ENCODE measurements around the gene RECQL5.

Gene RECQL5

GRCh38 chr17:75619506-75620431 is 47.2 kb downstream of the RECQL5 start:
- no peak for DNase-seq (ENCODE audit: low read depth in 4 of 4, low spot score in 1 of 4)

- no peak for DNase-seq (ENCODE audit: low read depth in 4 of 4, low spot score in 1 of 4)
These were observed 49.3 kb downstream of the RECQL5 start for GRCh38 chr17:75617675-75618074.

- no peak for DNase-seq (ENCODE audit: low read depth in 4 of 4, low spot score in 1 of 4)
These were observed 49.7 kb downstream of the RECQL5 start for GRCh38 chr17:75617218-75617617.

GRCh38 chr17:75616521-75617122 is 50.3 kb downstream of the RECQL5 start:
- no peak for DNase-seq (ENCODE audit: low read depth in 4 of 4, low spot score in 1 of 4)

GRCh38 chr17:75615301-75615700 is 51.7 kb downstream of the RECQL5 start:
- DNase-seq (ENCODE audit: low read depth in 4 of 4, low spot score in 1 of 4) = no peak

- DNase-seq (ENCODE audit: low read depth in 4 of 4, low spot score in 1 of 4) = no peak
These were observed 52.2 kb downstream of the RECQL5 start for GRCh38 chr17:75614556-75615270.

GRCh38 chr17:75614006-75614405 is 52.9 kb downstream of the RECQL5 start:
- DNase-seq (ENCODE audit: low read depth in 4 of 4, low spot score in 1 of 4) = no peak

GRCh38 chr17:75612906-75613626 is 53.9 kb downstream of the RECQL5 start:
- no peak for DNase-seq (ENCODE audit: low read depth in 4 of 4, low spot score in 1 of 4)

GRCh38 chr17:75611851-75612429 is 55.0 kb downstream of the RECQL5 start:
- no peak for DNase-seq (ENCODE audit: low read depth in 4 of 4, low spot score in 1 of 4)

GRCh38 chr17:75610103-75610984 is 56.6 kb downstream of the RECQL5 start:
- DNase-seq (ENCODE audit: low read depth in 4 of 4, low spot score in 1 of 4) = no peak

GRCh38 chr17:75607086-75607485 is 59.9 kb downstream of the RECQL5 start:
- no peak for DNase-seq (ENCODE audit: low read depth in 4 of 4, low spot score in 1 of 4)

- no peak for DNase-seq (ENCODE audit: low read depth in 4 of 4, low spot score in 1 of 4)
These were observed 61.2 kb downstream of the RECQL5 start for GRCh38 chr17:75605790-75606189.

- no peak for DNase-seq (ENCODE audit: low read depth in 4 of 4, low spot score in 1 of 4)
These were observed 62.8 kb downstream of the RECQL5 start for GRCh38 chr17:75604034-75604695.

- no peak for DNase-seq (ENCODE audit: low read depth in 4 of 4, low spot score in 1 of 4)
These were observed 63.8 kb downstream of the RECQL5 start for GRCh38 chr17:75603123-75603522.

GRCh38 chr17:75602644-75603043 is 64.3 kb downstream of the RECQL5 start:
- DNase-seq (ENCODE audit: low read depth in 4 of 4, low spot score in 1 of 4) = no peak

GRCh38 chr17:75601057-75601987 is 65.6 kb downstream of the RECQL5 start:
- peak; percentile 30 to 46 (median 34) for DNase-seq (ENCODE audit: low read depth in 4 of 4, low spot score in 1 of 4)

GRCh38 chr17:75596320-75597087 is 70.5 kb downstream of the RECQL5 start:
- no peak for DNase-seq (ENCODE audit: low read depth in 4 of 4, low spot score in 1 of 4)
